Activated CD8-positive, alpha-beta memory T cell treated with anti-CD3 and anti-CD28 coated beads, Interleukin-2, amount 50 U/mL, for 4 hours (primary cell): ENCODE measurements around the gene NID1.

Experiments used
- DNase-seq: peaks from one replicate; pipeline ENCODE4 v3.0.0-alpha.2; 2020

NID1 gene, protein sequence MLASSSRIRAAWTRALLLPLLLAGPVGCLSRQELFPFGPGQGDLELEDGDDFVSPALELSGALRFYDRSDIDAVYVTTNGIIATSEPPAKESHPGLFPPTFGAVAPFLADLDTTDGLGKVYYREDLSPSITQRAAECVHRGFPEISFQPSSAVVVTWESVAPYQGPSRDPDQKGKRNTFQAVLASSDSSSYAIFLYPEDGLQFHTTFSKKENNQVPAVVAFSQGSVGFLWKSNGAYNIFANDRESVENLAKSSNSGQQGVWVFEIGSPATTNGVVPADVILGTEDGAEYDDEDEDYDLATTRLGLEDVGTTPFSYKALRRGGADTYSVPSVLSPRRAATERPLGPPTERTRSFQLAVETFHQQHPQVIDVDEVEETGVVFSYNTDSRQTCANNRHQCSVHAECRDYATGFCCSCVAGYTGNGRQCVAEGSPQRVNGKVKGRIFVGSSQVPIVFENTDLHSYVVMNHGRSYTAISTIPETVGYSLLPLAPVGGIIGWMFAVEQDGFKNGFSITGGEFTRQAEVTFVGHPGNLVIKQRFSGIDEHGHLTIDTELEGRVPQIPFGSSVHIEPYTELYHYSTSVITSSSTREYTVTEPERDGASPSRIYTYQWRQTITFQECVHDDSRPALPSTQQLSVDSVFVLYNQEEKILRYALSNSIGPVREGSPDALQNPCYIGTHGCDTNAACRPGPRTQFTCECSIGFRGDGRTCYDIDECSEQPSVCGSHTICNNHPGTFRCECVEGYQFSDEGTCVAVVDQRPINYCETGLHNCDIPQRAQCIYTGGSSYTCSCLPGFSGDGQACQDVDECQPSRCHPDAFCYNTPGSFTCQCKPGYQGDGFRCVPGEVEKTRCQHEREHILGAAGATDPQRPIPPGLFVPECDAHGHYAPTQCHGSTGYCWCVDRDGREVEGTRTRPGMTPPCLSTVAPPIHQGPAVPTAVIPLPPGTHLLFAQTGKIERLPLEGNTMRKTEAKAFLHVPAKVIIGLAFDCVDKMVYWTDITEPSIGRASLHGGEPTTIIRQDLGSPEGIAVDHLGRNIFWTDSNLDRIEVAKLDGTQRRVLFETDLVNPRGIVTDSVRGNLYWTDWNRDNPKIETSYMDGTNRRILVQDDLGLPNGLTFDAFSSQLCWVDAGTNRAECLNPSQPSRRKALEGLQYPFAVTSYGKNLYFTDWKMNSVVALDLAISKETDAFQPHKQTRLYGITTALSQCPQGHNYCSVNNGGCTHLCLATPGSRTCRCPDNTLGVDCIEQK

GRCh38 chr1:236064674-236065508, at the start of gene NID1:
NID1 (minus strand) TSS chr1:236065090; CDS start chr1:236065079, 11 bp downstream.
- peak; percentile 20 for DNase-seq

DNA sequence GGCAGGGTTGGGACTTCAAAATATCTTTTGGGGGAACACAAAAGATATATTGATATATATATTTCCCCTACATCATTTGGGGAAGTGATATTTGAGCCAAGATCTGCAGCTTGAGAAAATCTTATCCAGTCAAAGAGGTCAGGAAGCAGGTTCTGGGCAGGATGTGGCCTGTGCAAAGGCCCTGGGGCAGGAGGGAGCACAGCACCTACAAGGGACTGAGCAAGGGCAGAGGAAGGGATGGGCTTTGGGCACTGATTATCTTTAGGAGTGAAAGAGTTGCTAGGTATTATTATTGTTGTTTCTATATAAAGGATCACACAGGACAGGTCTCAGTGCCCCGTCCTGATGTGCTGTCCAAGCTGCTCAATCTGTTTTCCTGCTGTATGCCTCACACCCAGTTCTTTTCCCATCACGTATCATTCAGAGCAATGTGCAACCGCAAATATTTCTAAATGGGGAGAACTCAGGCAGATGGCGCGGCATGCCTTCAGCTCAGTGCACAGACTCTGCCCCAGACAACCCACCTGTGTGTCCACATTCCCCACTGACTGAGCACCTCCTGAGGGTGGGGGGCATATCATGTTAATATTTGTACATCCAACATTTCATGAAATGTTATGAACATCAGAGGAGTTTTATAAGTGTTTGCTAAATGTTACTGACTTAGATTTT, 49.3 kb upstream of the NID1 start:
- no peak for DNase-seq

DNA sequence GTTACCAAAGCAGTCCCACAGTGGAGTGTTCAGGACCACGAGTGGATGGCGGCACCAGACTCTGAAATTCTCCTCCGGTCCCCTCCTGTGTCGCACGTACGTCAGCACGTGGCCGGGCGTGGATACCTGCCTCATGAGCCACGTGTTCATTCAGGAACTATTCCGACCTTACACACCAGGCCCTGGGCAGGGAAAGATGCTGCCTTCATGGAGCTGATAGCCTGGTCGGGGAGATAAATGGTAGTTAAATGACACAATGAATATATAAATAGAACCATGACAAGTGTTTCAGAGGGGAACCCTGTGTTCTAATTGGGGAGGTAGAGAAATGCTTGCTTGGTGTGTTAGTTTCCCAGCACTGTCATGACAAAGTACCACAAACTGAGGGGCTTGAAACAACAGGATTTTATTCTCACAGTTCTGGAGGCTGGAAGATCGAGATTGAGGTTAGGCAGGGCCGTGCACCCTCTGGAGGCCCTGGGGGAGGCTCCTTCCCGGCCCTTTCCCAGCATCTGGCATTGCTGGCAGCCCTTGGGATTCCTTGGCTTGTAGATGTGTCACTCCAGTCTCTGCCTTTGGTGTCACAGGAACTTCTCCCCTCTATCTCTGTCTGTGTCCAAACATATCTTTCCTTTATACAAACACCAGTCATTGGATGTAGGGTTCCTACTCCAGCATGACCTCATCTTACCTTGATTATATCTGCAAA, 48.6 kb upstream of the NID1 start:
- no peak for DNase-seq

DNA sequence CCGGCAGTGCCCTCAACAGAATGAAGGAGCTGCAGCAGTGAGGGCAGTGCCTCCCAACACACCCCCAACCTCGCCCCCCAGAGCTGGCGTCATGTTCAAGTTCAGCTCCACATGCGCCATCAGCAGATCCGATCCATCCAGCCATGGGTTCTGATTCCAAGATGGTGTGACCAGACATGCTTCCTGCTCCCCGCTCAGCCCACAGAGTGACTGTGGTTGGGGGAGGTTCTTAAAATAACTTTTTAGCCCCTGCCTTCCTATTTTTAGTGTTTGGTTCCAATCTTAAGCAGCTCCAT, 47.4 kb upstream of the NID1 start:
- DNase-seq = no peak

GRCh38 chr1:236111527-236112331, 46.8 kb upstream of the NID1 start:
- DNase-seq = no peak

GRCh38 chr1:236110137-236110536, 45.2 kb upstream of the NID1 start:
- no peak for DNase-seq

DNA sequence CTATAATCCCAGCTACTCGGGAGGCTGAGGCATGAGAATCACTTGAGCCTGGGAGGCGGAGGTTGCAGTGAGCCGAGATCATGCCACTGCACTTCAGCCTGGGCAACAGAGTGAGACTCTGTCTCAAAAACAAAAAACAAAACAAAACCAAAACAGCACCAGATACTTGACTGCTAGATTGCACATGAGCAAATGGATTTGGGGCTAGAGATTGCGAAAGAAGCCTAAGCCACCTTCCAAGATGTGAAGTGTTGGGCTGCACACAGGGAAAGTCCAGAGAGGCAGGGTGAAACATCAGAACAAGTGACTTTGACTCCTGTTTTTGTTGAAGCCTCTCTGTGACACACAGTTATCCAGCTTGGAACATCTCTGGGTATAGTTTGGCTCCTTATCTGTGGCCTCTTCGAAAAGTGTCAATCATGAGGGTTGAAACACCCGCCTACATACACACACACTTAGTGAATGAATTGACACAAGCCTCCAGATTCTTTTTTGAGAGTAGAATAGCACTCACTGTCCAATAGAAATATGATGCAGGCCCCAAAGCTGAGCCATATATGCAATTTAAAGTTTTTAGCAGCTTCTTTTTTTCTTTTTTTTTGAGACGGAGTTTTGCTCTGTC, 43.2 kb upstream of the NID1 start:
- DNase-seq = no peak

DNA sequence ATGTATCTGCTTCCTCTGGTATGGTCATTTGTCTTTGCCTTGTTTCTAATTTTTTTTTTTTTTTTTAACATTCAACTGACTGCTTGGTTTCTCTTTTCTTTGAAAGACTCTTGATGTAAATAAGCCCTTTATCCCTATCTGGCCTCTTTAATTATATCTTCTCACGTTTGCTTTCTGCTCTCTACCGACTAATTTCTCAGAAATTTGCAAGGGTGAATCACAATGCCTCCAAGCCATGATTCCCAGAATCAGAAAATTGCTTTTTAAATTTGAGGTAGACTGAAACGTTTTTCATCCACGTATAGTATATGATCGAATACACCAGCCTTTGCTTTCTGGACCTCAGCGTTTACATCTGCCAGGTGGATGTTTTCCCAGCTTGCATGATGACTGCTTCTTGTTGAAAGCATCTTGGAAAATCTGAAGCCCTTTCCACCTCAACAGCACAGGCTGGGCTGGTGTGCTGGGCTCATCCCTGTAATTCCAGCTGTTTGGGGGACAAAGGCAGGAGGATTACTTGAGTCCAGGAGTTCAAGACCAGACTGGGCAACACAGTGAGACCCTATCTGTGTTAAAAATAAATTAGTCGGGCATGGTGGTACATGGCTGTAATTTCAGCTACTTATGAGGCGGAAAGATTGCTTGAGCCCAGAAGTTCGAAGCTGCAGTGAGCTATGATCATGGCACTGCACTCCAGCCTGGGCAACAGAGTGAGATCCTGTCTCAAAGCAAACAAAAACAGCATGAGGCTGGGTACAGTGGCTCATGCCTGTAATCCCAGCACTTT, 42.4 kb upstream of the NID1 start:
- no peak for DNase-seq

DNA sequence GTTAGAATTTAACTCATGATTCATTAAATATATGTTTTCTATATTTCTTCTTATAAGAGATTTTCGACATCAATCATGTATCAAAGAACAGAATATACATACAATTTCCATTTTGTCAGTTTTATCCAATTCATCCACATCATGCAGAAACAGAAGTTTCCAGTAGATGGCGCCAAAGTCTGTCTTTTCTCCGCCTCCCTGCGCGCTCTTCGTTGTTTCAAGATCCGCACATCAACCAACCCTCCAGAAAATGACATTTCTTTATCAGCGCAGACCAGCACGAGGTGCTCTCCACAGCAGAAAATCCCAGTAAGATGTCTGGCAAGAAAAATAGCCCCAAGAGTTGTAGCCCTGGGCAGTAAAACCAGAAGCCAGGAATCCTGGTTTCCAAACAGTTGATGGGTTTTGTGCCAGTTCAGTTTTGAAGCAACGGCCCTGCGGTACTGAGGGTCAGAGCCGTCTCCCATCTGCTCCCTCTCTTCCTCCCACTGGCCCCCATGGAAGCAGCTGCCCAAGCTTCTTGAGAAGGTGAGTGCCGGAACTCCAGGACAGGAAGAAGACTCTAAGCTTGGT, 38.8 kb upstream of the NID1 start:
- peak; percentile 57 for DNase-seq

- no peak for DNase-seq
Measured at GRCh38 chr1:236103059-236103458, 38.2 kb upstream of the NID1 start.

DNA sequence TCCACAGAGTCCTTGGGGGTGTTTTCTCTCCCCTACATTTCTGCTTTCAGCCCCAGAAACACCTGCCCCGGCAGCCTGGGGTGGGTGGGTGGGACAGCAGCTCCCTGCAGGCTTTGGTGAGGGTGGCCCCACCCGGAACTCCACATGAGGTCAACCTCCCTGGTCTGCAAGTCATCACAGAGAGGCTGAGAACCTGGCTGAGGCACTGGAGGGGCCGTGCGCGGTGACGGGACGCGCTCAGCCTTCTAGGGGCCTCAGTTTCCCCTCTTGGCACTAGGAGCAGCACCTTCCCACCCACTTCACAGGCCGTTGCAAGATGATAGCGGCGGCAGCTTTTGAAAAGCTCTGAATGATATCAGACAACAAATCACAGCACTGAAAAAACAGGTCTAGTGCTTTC, 37.7 kb upstream of the NID1 start:
- DNase-seq = no peak

- no peak for DNase-seq
Measured at GRCh38 chr1:236101233-236102200, 36.6 kb upstream of the NID1 start.

GRCh38 chr1:236100799-236101198, 35.9 kb upstream of the NID1 start:
- no peak for DNase-seq

DNA sequence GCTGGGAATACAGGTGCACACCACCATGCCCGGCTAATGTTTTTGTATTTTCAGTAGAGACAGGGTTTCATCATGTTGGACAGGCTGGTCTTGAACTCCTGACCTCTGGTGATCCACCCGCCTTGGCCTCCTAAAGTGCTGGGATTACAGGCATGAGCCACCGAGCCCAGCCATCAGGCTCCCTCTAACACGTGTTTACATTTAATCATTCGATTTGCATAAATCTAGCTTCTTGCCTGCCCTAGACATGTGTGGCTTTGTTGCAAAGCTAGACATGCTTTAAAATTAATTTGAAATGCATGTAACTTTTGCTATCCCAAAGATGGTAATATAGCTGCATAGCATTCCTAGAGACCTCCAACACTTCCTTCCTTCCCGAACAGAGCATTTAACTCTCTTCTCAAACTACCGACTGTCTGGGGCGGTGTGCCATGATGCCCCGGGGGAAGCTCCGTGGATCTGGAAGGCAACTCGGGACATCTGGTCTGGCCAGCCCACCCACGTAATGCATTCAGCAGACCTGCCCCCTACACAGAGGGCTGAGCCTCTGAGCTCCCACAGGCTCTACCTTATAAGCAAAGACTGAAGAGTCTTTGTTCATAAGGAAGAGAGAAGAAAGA, 34.6 kb upstream of the NID1 start:
- no peak for DNase-seq

GRCh38 chr1:236098267-236098666, 33.4 kb upstream of the NID1 start:
- no peak for DNase-seq

DNA sequence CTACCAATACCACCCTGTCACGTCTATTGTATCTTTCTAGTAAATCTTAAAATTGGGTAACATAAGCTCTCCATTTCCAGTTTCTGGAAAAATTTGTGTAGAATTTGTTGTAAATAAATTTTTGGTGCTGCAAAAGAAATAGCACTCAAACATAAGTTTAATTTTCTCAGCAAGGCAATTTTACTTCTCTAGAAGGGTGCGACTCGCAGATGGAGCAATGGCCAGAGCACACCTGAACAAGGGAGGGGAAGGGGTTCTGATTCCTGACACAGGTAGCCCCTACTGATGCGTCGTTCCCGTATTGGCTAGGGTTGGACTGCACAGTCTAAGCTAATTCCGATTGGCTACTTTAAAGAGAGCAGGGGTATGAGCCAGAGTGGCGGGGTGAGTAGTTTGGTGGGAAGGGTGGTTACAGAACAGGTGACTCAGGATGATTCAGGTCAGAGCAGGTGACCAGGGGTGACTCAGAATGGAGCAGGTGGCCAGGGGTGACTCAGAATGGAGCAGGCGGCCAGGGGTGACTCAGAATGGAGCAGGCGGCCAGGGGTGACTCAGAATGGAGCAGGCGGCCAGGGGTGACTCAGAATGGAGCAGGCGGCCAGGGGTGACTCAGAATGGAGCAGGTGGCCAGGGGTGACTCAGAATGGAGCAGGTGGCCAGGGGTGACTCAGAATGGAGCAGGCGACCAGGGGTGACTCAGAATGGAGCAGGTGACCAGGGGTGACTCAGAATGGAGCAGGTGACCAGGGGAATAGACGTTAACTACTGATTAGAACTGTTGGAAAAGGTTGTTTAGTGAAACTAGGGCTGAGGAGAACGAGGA, 32.0 kb upstream of the NID1 start:
- peak; percentile 75 for DNase-seq
